GM19455 (cell line): ENCODE data around the gene MEIOB.

ENCODE experiments used
- ATAC-seq: cut with Tn5 transposase; IDR thresholded peaks from one replicate; pipeline ENCODE4 v1.9.1; 2021; ENCODE audit not compliant: unreplicated experiment

The MEIOB gene

DNA sequence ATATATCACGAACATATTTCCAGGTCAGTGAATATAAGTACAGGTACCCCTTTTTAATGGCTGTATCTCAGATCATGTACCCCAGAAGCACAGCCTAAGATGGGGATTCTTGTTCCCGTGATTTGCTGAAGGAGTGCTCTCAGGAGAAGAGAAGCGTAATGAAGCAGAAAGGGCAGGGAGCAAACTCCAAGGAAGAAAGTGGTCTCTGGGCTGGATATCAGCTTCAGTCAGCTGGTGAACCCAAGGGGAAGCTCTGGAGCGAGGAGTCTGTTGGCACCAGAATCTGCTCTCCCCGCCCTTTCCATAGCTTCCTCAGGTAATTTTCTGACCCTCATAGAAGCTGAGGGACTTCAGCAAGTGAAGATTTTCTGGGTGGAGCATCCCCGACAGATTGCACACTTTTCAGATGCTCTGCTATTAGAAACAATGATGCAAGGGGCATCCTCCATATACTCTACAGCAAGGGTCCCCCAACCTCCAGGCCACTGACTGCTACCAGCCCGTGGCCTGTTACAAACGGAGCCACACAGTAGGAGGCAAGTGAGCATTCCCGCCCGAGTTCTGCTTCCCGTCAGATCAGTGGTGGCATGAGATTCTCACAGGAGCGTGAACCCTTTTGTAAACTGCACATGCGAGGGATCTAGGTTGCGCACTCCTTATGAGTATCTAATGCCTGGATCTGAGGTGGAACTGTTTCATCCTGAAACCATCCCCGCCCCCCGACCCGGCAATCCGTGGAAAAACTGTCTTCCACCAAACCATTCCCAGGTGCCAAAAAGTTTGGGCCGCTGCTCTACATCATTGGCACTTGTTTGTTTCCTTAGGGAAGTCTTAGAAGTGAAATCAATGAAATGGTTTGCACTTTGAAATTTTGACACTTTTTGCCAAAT, 40.5 kb downstream of the MEIOB start:
- no peak for ATAC-seq

DNA sequence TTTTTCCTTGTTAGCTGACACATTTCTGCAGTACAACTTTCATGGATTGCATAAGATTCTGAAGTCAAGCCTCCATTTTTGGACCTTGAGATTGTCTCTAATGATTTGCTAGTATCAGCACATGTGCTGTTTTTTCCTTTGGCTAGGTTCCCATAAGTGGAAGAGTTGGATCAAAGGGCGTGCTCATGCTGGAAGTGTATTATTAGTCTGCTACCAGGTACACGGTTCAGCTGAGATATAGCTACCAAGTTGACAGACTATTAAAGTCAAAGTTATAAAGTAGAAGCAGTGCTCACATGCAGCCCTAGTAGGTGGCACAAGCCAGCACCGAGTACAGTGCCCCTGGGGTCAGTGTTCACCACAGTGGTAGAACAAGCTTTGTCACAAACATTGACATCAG, 41.8 kb downstream of the MEIOB start:
- ATAC-seq: no peak

DNA sequence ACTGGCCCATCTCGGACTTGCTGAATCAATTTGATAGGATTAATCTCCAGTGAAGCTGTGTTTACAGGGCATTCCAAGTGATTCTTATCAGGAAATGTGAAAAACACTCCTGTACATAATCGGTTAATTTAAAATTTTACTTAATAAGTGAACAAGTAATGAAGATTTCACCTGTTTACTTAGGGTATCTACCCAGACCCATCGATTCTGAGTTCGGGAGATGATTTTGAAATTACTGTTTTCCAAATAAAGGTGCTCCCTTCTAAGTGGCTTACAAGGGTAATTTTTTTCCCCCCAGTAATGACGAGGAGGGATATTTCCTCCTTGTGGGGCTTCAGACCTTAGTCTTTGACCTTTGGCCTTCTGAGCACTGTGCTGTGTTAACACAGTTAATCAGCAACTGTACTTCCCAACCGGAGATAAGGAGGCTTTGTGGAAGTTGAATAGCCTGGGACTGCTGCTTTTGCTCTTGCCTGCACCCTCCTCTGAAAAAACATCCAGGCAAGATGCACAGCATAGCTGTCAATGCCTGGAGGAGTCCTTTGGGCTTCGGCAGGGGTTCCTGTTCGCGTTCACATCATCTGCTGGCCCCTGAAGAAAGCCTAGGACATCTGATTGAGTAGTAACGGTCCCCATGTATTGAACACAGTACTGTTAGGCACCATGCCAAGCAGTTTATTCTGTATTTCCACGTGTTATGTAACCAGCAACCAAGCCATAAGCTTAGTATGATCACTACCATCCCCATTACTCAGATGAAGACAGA, 43.1 kb downstream of the MEIOB start:
- ATAC-seq: no peak

DNA sequence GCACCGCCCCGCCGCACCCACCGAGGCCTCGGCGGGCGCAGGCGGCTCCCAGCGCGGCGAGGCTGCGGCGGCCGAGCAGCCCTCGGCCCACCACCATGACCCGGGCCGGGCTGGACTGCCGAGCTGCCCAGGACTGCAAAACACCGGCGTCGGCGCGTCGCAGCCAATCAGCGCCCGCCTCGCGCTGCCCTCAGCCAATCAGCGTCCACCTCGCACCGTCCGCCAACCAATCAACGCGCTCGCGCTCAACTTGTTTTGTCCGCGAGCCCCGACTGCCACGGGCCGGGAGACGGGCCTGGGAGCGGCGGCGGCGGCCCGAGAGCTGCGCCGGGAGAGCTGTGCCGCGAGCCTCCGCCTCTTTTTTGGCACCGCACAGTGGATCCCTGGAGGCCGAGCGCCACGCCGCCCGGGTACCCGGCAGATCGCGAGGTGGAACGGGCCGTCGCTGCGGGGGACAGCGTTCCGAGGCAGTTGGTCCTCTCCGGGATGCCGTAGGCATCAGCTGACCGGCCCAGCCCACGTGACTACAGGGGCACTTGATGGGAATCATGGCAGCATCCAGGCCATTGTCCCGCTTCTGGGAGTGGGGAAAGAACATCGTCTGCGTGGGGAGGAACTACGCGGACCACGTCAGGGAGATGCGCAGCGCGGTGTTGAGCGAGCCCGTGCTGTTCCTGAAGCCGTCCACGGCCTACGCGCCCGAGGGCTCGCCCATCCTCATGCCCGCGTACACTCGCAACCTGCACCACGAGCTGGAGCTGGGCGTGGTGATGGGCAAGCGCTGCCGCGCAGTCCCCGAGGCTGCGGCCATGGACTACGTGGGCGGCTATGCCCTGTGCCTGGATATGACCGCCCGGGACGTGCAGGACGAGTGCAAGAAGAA, 45.0 kb downstream of the MEIOB start, which contains the start of the genes FAHD1 and HAGH:
Gene FAHD1, plus strand, starts transcription at position 516 of the 883 bp plus-strand sequence. Its CDS starts 33 bp downstream, at position 549.
Gene HAGH, minus strand, starts transcription at position 135 of the 883 bp plus-strand sequence. Its CDS starts 38 bp downstream, at position 97.
- peak; percentile 85 for ATAC-seq

DNA sequence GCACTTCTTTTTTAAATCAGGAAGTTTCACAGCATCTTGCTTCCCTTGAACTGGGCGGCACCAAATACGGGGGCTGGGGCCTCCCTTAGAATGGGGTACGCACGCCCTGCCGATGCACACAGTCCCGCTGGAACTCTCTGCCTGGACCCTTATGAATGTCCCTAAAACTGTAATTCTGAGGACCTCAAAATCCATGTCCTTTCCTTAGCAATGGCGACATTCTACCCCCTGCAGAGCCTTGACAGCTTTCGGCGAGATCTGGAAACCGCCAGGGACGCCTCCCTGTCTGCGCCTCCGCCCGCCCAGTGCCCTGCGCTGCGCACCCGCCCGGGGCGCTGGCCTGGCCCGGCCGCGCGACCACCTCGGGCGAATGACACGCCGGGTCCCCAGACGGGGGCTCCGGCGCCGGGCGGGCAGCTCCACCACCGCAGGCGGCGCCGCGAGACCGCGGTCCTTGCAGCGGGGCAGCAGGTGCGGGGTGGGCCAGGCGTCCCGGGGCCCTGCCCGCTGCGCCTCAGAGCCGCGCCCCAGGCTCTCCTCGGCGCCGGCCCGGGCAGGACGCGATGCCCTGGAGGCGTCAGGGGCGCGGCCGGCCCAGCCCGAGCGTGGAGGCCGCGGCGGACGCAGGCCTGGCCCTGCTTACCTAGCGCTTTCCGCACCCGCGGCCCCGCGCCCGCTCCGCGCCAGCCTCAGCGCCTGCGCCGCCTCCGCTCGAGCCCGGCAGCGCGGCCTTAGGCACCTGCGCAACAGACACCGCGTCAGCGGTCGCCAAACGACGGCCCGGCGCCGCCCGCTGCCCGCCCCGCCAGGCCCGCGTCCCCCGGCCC, 45.9 kb downstream of the MEIOB start:
- peak; percentile 52 for ATAC-seq

DNA sequence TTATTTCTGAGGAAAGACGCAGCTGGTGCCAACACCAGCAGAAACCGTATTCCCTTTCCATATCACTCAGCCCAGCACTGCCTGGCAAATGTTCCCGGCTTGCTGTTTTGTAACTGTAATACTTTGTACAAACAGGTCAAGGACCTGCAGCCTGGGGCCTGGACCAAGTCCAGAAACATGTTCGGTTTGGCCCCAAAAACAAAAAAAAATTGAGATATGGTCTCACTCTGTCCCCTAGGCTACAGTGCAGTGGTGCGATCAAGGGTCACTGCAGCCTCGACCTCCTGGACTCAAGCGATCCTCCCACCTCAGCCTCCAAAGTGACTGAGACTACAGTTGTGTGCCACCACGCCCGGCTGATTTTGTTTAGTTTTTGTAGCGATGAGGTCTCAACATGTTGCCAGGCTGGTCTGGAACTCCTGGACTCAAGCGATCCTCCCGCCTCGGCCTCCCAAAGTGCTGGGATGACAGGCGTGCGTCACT, 46.5 kb downstream of the MEIOB start:
- no peak for ATAC-seq

DNA sequence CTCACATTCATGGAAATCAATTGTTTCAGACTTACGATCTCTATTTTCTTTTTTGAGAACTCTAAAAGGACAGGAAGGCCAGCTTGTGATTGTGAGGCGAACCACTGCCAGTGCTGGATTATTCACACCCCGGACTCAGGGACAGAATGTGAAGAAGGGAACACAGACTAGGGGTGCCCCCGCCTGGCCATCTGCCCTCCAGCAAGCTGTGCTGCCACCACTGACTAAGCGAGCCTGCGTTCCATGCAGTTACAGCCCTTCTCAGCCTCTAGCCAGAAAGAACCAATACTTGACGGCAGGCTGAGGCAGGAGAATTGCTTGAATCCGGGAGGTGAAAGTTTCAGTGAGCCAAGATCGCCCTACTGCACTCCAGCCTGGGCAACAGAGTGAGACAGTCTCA, 48.1 kb downstream of the MEIOB start:
- ATAC-seq: no peak

DNA sequence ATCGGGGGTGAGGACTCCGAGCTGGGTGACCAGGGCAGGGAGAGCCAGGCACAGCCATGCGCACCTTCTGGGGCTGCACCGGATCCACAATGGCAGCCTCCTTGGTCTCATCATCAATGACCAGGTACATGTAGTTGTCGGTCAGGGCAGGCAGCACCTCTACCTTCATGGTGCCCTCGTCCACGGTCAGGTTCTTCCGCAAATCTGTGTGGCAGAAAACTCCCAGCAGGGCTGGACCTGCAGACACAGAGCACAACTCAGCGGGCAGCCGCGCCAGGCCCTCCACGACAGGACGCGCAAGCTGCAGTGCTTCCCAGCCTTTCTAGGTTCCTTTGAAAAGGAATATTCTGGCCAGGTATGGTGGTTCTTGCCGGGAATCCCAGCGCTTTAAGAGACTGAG, 49.2 kb downstream of the MEIOB start:
- ATAC-seq: no peak

DNA sequence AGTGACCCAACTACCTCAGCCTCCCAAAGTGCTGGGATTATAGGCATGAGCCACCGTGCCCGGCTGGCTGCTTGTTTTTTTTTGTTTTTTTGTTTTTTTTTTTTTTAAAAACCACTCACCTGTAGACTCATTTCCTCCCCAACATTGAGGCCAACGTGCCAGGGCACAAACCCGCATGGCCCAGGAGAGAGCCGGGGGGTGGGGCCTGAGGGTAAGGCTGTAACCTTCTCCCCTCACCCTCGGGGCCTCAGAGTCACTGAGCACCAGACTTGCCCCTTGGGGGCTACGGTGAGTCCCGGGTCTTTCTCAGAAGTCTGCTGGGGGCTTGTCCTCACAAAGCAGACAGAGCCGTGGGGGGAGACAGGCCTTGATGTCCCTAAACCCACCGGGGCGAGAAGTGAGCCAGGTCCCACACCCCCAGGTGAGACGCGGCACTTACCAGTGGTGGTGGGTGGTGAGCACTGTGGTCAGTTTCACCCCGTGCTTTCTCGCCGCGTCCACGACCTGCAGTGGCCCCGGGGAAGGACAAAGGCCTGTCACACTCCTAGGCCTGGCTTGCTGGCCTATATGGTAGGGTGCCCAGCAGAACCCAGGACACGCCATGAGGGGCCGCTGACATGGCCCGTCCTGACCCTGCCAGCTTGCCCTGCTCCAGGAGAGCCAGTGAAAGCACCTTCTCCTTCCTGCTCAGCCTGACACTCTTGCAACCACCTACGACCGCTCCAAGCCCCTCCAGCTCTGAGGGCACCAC, 49.9 kb downstream of the MEIOB start:
- ATAC-seq: no peak

DNA sequence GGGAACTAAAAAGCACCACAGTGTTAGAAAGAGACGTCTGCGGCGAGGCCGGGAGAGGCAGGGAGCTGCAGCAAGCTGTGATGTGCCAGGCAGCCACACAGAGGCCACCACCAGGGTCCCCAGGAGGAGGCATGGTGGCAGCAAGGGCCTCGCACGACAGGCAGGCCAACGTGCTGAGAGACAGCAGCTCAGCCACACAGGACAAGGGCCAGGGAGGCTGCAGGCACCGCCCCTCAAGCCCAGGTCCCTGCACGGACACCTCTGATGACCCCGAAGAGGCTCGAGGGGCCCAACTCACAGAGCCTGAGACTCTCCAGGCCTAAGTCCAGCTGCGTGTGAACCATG, 51.0 kb downstream of the MEIOB start:
- ATAC-seq: no peak

DNA sequence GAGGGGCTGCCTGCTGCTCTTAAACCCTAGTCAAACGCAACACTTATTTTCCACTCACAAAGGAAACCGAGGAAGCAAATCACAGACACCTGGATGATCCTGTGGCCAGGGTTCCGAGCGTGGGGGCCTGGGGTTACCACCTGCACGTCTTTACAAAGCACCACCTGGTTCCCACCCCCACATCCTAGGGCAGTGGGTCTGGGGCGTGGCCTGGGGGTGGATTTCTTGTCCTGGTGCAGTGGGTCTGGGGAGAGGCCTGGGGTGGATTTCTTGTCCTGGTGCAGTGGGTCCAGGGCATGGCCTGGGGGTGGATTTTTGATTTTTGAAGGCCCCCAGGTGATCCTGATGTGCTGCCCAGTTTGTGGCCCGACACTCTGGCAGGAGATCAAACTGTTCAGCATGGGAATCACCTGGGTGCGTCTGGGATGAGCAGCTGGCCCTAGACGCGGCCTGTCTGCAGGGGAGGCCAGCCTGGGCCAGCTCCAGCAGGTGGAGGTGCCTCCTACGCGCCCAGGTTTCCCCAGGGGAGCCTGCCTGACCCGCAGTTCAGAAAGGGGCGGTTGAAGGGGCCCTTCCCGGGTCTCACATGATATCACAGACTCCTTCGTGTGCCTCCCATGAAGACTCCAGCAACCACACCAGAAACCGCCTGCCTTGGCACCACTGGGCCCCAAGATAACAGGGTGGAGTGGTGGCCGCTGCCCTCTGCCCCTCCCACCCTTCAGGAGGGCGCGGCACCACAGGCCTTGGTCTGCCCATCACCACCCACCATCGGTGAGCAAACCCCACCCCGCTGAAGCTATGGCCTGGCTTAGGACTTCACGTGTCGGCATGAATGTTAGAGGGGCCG, 51.6 kb downstream of the MEIOB start:
- ATAC-seq: no peak

DNA sequence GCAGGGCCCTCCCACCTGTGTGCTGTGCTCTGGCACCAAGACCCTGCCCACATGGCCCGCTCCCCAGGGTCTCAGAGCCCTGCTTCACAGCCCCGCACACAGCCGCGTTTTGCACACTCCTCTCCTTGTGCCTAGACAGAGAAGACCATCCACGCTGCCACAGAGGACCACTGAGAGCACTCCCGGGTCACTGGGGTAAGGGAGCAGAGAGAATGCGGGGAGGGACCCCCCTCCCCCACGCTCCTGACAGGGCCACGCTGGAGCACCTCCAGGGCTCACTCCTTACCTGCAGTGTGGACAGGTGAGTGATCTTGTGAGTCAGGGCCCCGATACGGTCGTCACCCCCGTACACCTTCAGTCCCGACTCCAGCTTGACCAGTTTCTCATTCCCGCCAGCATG, 52.4 kb downstream of the MEIOB start:
- no peak for ATAC-seq

DNA sequence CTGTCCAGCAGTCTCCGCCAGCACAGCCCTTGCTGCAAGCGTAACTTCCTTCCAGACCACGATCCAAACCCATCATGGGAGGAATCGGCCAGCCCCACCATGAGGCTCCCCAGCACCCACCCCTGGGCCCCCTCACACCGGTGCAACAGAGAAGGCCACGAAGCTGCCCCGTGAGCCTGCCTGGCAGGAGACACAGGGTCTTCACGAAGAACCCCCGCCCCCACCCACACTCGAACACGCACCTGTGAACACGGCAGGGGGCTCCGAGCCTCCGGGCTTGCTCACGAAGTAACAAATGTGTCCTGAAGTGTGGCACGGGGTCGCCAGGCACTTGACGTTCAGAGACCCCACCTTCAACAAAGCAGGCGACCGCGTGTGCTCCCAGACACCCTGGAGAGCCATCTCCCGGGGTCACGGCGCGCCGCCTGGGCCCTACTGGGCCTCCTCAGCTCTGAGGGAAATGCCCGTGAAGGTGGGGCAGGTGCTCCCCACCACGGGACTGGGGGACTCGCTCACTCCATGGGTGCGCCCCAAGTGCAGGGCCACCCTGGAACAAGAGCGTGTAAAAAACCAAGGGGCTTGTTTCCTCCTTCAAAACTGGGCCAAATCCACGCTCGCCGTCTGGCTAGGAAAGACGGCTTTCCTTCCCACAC, 53.0 kb downstream of the MEIOB start:
- ATAC-seq: no peak

DNA sequence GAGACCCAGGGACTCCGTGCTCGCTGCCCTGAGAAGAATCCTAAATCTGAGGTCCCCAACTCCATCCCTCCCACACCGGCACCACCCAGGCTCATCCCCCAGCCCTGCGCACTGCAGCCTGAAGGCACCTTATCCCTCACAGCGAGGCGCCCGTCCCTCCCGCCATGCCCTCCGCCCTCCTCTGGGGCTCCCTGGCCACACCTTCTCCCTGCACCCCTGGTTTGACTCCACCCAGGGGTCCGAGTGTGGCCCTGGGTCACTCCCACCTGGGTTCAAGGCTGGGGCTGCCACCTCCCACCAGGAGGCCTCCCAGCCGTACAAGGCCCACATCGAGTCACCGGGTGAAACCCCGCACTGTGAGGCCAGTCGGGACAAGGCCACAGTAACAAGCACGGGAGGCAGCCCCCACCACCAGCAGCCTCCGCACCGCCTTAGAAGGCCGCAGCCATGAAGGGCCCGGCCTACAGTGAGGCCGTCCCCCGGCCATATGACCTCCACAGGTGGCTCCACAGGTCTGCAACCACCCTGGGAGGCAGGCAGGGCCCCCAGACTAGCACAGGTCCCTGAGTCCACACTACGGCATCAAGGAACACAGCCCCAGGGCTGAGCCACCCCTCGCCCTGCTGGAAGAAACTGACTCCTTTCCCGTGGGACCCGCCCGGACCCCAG, 53.6 kb downstream of the MEIOB start:
- ATAC-seq: no peak

DNA sequence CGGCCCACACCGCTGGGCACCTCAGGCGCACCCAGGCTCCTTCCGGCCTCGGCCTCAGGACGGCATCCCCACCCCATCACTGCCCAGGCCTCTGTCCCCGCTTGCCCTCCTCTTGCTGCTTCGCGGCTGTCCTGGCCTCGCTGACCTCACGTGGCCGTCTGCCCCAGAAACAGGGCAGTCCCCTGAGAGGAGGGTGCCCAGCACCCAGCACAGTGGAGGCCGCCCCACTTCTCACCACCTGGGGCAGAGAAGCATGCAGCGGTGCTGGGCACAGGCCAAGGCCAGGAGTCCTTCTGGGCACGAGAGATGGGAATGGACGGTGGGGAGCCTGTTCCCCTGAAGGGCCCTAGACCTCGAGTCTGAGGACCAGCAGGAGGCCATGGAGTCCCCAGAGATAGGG, 54.2 kb downstream of the MEIOB start:
- no peak for ATAC-seq

DNA sequence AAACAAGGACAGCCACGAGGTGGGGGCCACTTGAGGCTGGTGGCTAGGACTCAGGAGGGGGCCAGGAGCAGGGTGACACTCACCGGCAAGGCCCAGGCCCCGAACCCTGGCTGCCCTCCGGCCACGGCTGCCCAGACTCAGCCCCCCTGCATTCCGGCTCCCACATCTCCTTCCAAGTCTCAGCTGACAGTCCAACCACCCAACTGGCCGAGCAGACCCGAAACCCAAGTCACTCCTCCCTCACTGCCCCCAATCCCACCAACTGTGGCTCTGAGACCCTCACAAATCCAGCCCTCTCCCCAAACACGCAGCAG, 54.7 kb downstream of the MEIOB start:
- no peak for ATAC-seq

DNA sequence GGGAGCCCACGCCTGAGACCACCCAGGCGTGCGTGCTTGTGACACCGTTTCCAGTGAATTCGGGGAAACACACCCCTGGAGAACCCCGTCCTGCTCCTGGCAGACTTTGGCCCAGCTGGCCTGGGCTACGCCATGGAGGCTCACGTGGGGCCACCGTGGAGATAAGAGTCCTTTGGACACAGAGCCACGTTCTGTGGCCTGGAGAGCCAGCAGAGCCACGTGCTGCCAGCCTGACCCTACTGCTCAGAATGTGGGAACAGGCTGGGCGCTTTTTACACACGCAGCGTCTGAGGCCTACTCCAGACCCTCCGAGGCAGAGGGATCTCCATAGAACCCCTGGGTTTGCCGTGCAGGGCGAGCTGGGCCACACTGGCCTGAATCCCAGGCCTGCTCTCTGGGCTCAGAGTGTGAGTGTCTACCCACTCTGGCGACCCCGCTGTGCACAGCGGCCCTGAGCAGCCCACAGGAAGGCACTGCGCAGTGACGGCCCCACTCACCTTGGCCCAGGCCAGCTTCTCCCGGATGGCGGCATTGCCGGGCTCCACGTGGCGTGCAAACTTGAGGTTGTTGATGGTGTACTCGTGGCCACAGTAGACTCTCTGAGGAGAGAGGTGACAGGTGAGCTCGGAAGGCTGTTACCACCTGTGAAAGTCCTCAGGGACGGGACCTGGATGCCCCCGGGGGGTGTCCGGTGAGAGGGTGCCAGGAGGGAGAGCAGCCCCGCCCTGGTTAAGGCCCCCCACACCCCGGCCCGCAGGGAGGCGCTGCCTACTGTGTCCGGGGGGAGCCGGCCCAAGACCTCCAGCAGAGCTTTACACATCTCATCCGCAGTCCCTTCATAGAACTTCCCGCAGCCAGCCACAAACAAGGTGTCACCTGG, 55.3 kb downstream of the MEIOB start:
- no peak for ATAC-seq
